Measurements from ENCODE around the gene AJM1. TPM values are rescaled to one million over a fixed set of nuclear protein-coding genes. Genes with fewer than 3 reads are reported as not detected.
"Not testable (repeated sequence)": the region's sequence is repeated elsewhere in the genome, so short reads cannot be mapped to it uniquely, and the experiment has no call there.

The AJM1 gene
- total RNA-seq, 1 experiment from 2014 or later, result 1.8 TPM

- Histone ChIP-seq H2BK15ac (ENCODE audit: low read depth, low read length) (no peak overlapping the region), H2BK5ac (ENCODE audit: insufficient read length, low read length) (no peak overlapping the region), H4K91ac (ENCODE audit: insufficient read length, low read depth, low read length) (no peak overlapping the region), H3K79me1 (ENCODE audit: insufficient read depth, low read depth, low read length, poor library complexity, severe bottlenecking) (peaks cover 2% of the 10 kb centered on the region), H3K4ac (ENCODE audit: low read depth, low read length) (no peak overlapping the region), H3K4me2 (ENCODE audit: insufficient read depth, insufficient read length, low read length) (no peak overlapping the region), H3K18ac (ENCODE audit: insufficient read length, low read depth, low read length) (no peak overlapping the region), H2BK12ac (ENCODE audit: insufficient read length, low read depth, low read length) (no peak overlapping the region), H3K27ac (ENCODE audit: insufficient read length, low read depth, low read length) (no peak overlapping the region), H3K23me2 (ENCODE audit: insufficient read length, low read depth, low read length, poor library complexity, severe bottlenecking) (peaks cover 4% of the 10 kb centered on the region), H2AK5ac (ENCODE audit: insufficient read length, low read length) (no peak overlapping the region), H4K5ac (ENCODE audit: insufficient read length, low read depth, low read length) (no peak overlapping the region), H3K79me2 (ENCODE audit: insufficient read depth, low read length) (peaks cover 2% of the 10 kb centered on the region; the same call in 1 of the 2 replicates), H4K20me1 (ENCODE audit: control insufficient read depth, insufficient read depth, insufficient read length) (no peaks in the 10 kb centered on the region), H3K27me3 (ENCODE audit: insufficient read depth, low read length) (no peaks in the 10 kb centered on the region), H3K23ac (ENCODE audit: insufficient read length, low read depth, low read length) (no peak overlapping the region), H3K14ac (ENCODE audit: insufficient read depth, low read length) (no peak overlapping the region), H3K9me3 (ENCODE audit: control insufficient read depth, low read depth, low read length) (peaks cover 6% of the 10 kb centered on the region), H3K56ac (ENCODE audit: insufficient read length, low read depth, low read length) (no peak overlapping the region), H2BK120ac (ENCODE audit: low read depth, low read length, poor library complexity, severe bottlenecking) (no peak overlapping the region), H3T11ph (ENCODE audit: low read length) (no peak overlapping the region), H3K4me1 (ENCODE audit: insufficient read depth, low read length) (0 out of 2 replicates have a peak, but pooled peaks cover 3% of the 10 kb centered on the region), H2AFZ (ENCODE audit: low read length) (no peak overlapping the region), H3K9ac (ENCODE audit: extremely low read depth, insufficient read length, low read length) (no peak overlapping the region), H2BK20ac (ENCODE audit: low read depth, low read length, poor library complexity, severe bottlenecking) (no peak overlapping the region), H4K8ac (replicated peaks; ENCODE audit: insufficient read length, low read depth, low read length) (no peak overlapping the region)
- WGBS (ENCODE audit: extremely low coverage, insufficient read length, low lambda C conversion rate), result no CpG with 5 or more reads among the region's 11 CpGs
- Mint-ChIP-seq H3K4me1 (peaks cover 5 to 6% of the 10 kb centered on the region in 2 experiments), H3K27ac (no peak overlapping the region), H3K9me3 (peaks cover 47 to 64% of the 10 kb centered on the region in 2 experiments), H3K4me3 (peak overlapping the region in 1 of 2 experiments; percentile 66; a peak in 1 of 5 replicates), H3K27me3 (ENCODE audit: low read depth) (peaks cover 18% of the 10 kb centered on the region), H3K36me3 (ENCODE audit: insufficient read depth in 1 of 3, low read depth in 3 of 3) (peaks cover 15 to 40% (median 37%) of the 10 kb centered on the region in 3 experiments)
- DNase-seq, result no peak
- TF ChIP-seq CTCF (conservative IDR thresholded peaks at IDR 0.05), result no peak
These were observed 26.4 kb downstream of the AJM1 start for GRCh38 chr9:136868644-136869043.

GRCh38 chr9:136869611-136870010 is 27.3 kb downstream of the AJM1 start:
- not testable (repeated sequence) for H3K4me2 ChIP-seq (ENCODE audit: insufficient read depth, insufficient read length, low read length); H3K9ac ChIP-seq (ENCODE audit: extremely low read depth, insufficient read length, low read length); H3K4ac ChIP-seq (ENCODE audit: low read depth, low read length); H2BK120ac ChIP-seq (ENCODE audit: low read depth, low read length, poor library complexity, severe bottlenecking); DNase-seq; H4K91ac ChIP-seq (ENCODE audit: insufficient read length, low read depth, low read length); H4K20me1 ChIP-seq (ENCODE audit: control insufficient read depth, insufficient read depth, insufficient read length); H4K5ac ChIP-seq (ENCODE audit: insufficient read length, low read depth, low read length); H2BK20ac ChIP-seq (ENCODE audit: low read depth, low read length, poor library complexity, severe bottlenecking); H2AK5ac ChIP-seq (ENCODE audit: insufficient read length, low read length); H3T11ph ChIP-seq (ENCODE audit: low read length); H3K79me2 ChIP-seq (ENCODE audit: insufficient read depth, low read length); H3K4me3 Mint-ChIP-seq; H2BK12ac ChIP-seq (ENCODE audit: insufficient read length, low read depth, low read length); H2AFZ ChIP-seq (ENCODE audit: low read length); H3K14ac ChIP-seq (ENCODE audit: insufficient read depth, low read length); H3K27me3 ChIP-seq (ENCODE audit: insufficient read depth, low read length); H2BK15ac ChIP-seq (ENCODE audit: low read depth, low read length); H3K4me1 ChIP-seq (ENCODE audit: insufficient read depth, low read length); H2BK5ac ChIP-seq (ENCODE audit: insufficient read length, low read length); H3K27ac Mint-ChIP-seq; H3K18ac ChIP-seq (ENCODE audit: insufficient read length, low read depth, low read length); H3K23ac ChIP-seq (ENCODE audit: insufficient read length, low read depth, low read length); H3K27ac ChIP-seq (ENCODE audit: insufficient read length, low read depth, low read length); H4K8ac ChIP-seq (replicated peaks; ENCODE audit: insufficient read length, low read depth, low read length); H3K56ac ChIP-seq (ENCODE audit: insufficient read length, low read depth, low read length); H3K4me1 Mint-ChIP-seq; H3K79me1 ChIP-seq (ENCODE audit: insufficient read depth, low read depth, low read length, poor library complexity, severe bottlenecking); H3K23me2 ChIP-seq (ENCODE audit: insufficient read length, low read depth, low read length, poor library complexity, severe bottlenecking)
- peaks cover 18% of the 10 kb centered on the region for H3K27me3 Mint-ChIP-seq (ENCODE audit: low read depth)
- H3K9me3 ChIP-seq (ENCODE audit: control insufficient read depth, low read depth, low read length), result peaks cover 14% of the 10 kb centered on the region
- WGBS (ENCODE audit: extremely low coverage, insufficient read length, low lambda C conversion rate), result no CpG with 5 or more reads among the region's 2 CpGs
- H3K36me3 Mint-ChIP-seq (ENCODE audit: insufficient read depth in 1 of 3, low read depth in 3 of 3), result peaks cover 10 to 32% (median 28%) of the 10 kb centered on the region in 3 experiments; a peak in 6 of 7 replicates
- H3K9me3 Mint-ChIP-seq, result peaks cover 51 to 65% of the 10 kb centered on the region in 2 experiments
